Testis (tissue), 3 donors: ENCODE results near the gene GTF3C2. TPM values are rescaled to one million over a fixed set of nuclear protein-coding genes. Genes with fewer than 3 reads are reported as not detected.
"Not testable (repeated sequence)": the region's sequence is repeated elsewhere in the genome, so short reads cannot be mapped to it uniquely, and the experiment has no call there.

Experiments
- DNase-seq: peaks from one replicate; pipeline ENCODE4 v3.0.0-alpha.2; 2019
- H3K27ac ChIP-seq, 2 donors: fragments of 200-600 bp; sonication (generic); one replicate each; pipeline ENCODE4 v1.5.1; 2019
- H3K27me3 ChIP-seq: fragments of 200-600 bp; sonication (generic); one replicate; pipeline ENCODE4 v1.5.1; 2019
- H3K36me3 ChIP-seq: fragments of 200-600 bp; sonication (generic); one replicate; pipeline ENCODE4 v1.5.1; 2017; ENCODE audit warnings: low read depth; ENCODE audit errors: missing control alignments
- H3K4me1 ChIP-seq: fragments of 200-600 bp; sonication (generic); one replicate; pipeline ENCODE4 v1.5.1; 2019
- H3K4me3 ChIP-seq, 2 donors: fragments of 200-600 bp; sonication (generic); one replicate each; pipeline ENCODE4 v1.5.1; 2017 to 2019
- H3K9me3 ChIP-seq: fragments of 200-600 bp; sonication (generic); one replicate; pipeline ENCODE4 v1.5.1; 2017
- POLR2A ChIP-seq: fragments of 450-650 bp; IDR thresholded peaks from one replicate; pipeline ENCODE4 v1.6.1; 2017; ENCODE audit warnings: antibody characterized with exemption, mild to moderate bottlenecking, moderate library complexity
- WGBS, 2 donors: methylation state at CpG; one replicate each; pipeline ENCODE4 v1.1.5; 2018; 5-methylcytosine and 5-hydroxymethylcytosine counted together
- intact Hi-C: fragments of 100-400 bp; cut with DNase I; formaldehyde crosslinking; loops from one replicate; pipeline ENCODE4 v1.15.1; 2023; ENCODE audit warnings: low total_unique reads
- polyA plus RNA-seq: library from polyadenylated mRNA; stranded (reverse); fragments of 350-450 nt; fragmentation: Illumina TruSeq; extraction: RNeasy Lipid Tissue Mini Kit (QIAGEN cat#74804); gene quantifications from one replicate; pipeline ENCODE4 v1.2.3, GENCODE V29; 2014; ENCODE audit warnings: low read depth, low replicate concordance; ENCODE audit not compliant: insufficient read depth
- total RNA-seq, 2 donors: library from RNA; depleted of rRNA; stranded (reverse); fragments of >200 nt; gene quantifications; one replicate each; pipeline ENCODE4 v1.2.3, GENCODE V29; 2016
- TF ChIP-seq, protein P1 (sequence below), 3 experiments: fragments of 450-650 bp in 2 of 3; fragments of 200-600 bp in 1 of 3; sonication (generic) in 1 of 3; IDR thresholded peaks; one replicate each; pipeline ENCODE4 v1.5.1; 2016 to 2019; ENCODE audit warnings: antibody characterized with exemption in 3 of 3, mild to moderate bottlenecking in 2 of 3, moderate library complexity in 1 of 3

Gene GTF3C2
- total and polyA plus RNA-seq, 3 donors from 2014 or later = 55.1 to 91.3 (median 72.6) TPM

- intact Hi-C loops = no loop called here
- DNase-seq = peak; percentile 96
- no peaks in the 10 kb centered on the region for H3K27me3 ChIP-seq
- peak within 1 kb of the TSS; percentile 78 to 79 for H3K4me3 ChIP-seq
- no peaks in the 10 kb centered on the region for H3K36me3 ChIP-seq
- H3K4me1 ChIP-seq = peaks cover 16% of the 10 kb centered on the region
- WGBS, 2 donors = 0% methylated on average over 37 to 39 of the region's 39 CpGs
- H3K27ac ChIP-seq = peak within 1 kb of the TSS; percentile 76 to 93
- no peaks in the 10 kb centered on the region for H3K9me3 ChIP-seq
- TF ChIP-seq POLR2A = peak; percentile 85
- TF ChIP-seq, protein P1, sequence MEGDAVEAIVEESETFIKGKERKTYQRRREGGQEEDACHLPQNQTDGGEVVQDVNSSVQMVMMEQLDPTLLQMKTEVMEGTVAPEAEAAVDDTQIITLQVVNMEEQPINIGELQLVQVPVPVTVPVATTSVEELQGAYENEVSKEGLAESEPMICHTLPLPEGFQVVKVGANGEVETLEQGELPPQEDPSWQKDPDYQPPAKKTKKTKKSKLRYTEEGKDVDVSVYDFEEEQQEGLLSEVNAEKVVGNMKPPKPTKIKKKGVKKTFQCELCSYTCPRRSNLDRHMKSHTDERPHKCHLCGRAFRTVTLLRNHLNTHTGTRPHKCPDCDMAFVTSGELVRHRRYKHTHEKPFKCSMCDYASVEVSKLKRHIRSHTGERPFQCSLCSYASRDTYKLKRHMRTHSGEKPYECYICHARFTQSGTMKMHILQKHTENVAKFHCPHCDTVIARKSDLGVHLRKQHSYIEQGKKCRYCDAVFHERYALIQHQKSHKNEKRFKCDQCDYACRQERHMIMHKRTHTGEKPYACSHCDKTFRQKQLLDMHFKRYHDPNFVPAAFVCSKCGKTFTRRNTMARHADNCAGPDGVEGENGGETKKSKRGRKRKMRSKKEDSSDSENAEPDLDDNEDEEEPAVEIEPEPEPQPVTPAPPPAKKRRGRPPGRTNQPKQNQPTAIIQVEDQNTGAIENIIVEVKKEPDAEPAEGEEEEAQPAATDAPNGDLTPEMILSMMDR (IDR thresholded peaks at IDR 0.05) = no peak
Measured at GRCh38 chr2:27322766-27323595, 33.6 kb downstream of the GTF3C2 start, which contains the start of gene MPV17. Gene MPV17 (minus strand): TSS chr2:27323097. CDS start chr2:27322517, 580 bp downstream.

- Histone ChIP-seq H3K27me3 (no peaks in the 10 kb centered on the region), H3K36me3 (no peaks in the 10 kb centered on the region), H3K4me3 (peak overlapping the region; percentile 78 to 79), H3K27ac (peak overlapping the region; percentile 76 to 93), H3K4me1 (peaks cover 16% of the 10 kb centered on the region), H3K9me3 (no peaks in the 10 kb centered on the region)
- intact Hi-C loops = no loop called here
- DNase-seq = no peak
- WGBS, 2 donors = 1 to 2% methylated on average over 10 of the region's 10 CpGs
- TF ChIP-seq, protein P1 (IDR thresholded peaks at IDR 0.05) = no peak
- TF ChIP-seq POLR2A = no peak
Measured at GRCh38 chr2:27322301-27322765, 34.2 kb downstream of the GTF3C2 start.

- DNase-seq = peak; percentile 67
- peaks cover 16% of the 10 kb centered on the region for H3K4me1 ChIP-seq
- no peaks in the 10 kb centered on the region for H3K36me3 ChIP-seq
- H3K9me3 ChIP-seq = no peaks in the 10 kb centered on the region
- WGBS, 2 donors = 59 to 76% methylated on average over 8 of the region's 8 CpGs
- no peak overlapping the region for H3K27ac ChIP-seq
- no peaks in the 10 kb centered on the region for H3K27me3 ChIP-seq
- H3K4me3 ChIP-seq = no peak overlapping the region
- intact Hi-C loops = no loop called here
- TF ChIP-seq, protein P1 (IDR thresholded peaks at IDR 0.05) = peak; percentile 18 to 26 (median 20)
- no peak for TF ChIP-seq POLR2A
Measured at GRCh38 chr2:27320958-27321543, 35.5 kb downstream of the GTF3C2 start.

DNA sequence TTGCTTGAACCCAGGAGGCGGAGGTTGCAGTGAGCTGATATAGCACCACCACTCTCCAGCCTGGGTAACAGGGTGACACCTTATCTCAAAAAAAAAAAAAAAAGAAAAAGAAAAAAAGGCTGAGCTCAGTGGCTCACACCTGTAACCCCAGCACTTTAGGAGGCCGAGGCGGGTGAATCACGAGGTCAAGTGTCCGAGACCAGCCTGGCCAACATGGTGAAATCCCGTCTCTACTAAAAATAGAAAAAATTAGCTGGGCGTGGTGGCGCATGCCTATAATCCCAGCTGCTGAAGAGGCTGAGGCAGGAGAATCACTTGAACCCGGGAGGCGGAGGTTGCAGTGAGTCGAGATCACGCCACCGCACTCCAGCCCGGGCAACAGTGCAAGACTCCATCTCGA is 36.7 kb downstream of the GTF3C2 start:
- WGBS, 2 donors = 93% methylated on average over 15 of the region's 15 CpGs
- DNase-seq, H3K36me3 ChIP-seq, H3K27me3 ChIP-seq, H3K9me3 ChIP-seq, H3K27ac ChIP-seq, H3K4me3 ChIP-seq, intact Hi-C loops: not testable (repeated sequence)
- H3K4me1 ChIP-seq = peaks cover 16% of the 10 kb centered on the region

GRCh38 chr2:27316655-27317412 is 39.7 kb downstream of the GTF3C2 start:
- Histone ChIP-seq H3K4me3 (no peak overlapping the region), H3K27me3 (no peaks in the 10 kb centered on the region), H3K9me3 (no peaks in the 10 kb centered on the region), H3K4me1 (no peaks in the 10 kb centered on the region), H3K27ac (no peak overlapping the region), H3K36me3 (no peaks in the 10 kb centered on the region)
- 64 to 79% methylated on average over 6 to 12 of the region's 12 CpGs for WGBS, 2 donors
- no peak for DNase-seq
- intact Hi-C loops = no loop called here
- TF ChIP-seq POLR2A = no peak
- TF ChIP-seq, protein P1 (IDR thresholded peaks at IDR 0.05) = no peak
